A673 (cell line): ENCODE data around the gene AMPH. TPM values are rescaled to one million over a fixed set of nuclear protein-coding genes. Genes with fewer than 3 reads are reported as not detected.

Experiments
- BruUV-seq: library from RNA; stranded (reverse); fragments of 400-500 nt; replicated peaks from 2 replicates; lab custom pipeline; 2021; lab: Mats Ljungman, UMichigan
- CTCF ChIA-PET: fragments of 300-600 bp; sonication (Branson Sonifier 250); formaldehyde crosslinking; loops from one replicate; lab custom pipeline; 2022; ENCODE audit warnings: antibody characterized with exemption; lab: Charles Lee
- POLR2A ChIA-PET: fragments of 300-600 bp; sonication (Branson Sonifier 250); formaldehyde crosslinking; loops from one replicate; lab custom pipeline; 2022; ENCODE audit warnings: antibody characterized with exemption; ENCODE audit not compliant: low non-redundant PET; lab: Charles Lee
- DNase-seq: peaks from one replicate; pipeline ENCODE4 v3.0.0-alpha.2; 2015; ENCODE audit warnings: low spot score
- H3K27ac ChIP-seq: fragments of 200-600 bp; sonication (generic); 2 replicates; pipeline ENCODE4 v1.5.1; 2016; ENCODE audit warnings: mixed run types, low read depth, mild to moderate bottlenecking, mixed read lengths, antibody characterized with exemption, low read length; ENCODE audit not compliant: poor library complexity, severe bottlenecking
- H3K27me3 ChIP-seq: fragments of 200-600 bp; sonication (generic); replicated peaks from 2 replicates; pipeline ENCODE4 v1.6.1; 2017; ENCODE audit warnings: mixed run types, low read depth, mild to moderate bottlenecking, mixed read lengths, antibody characterized with exemption, low read length; ENCODE audit not compliant: insufficient read depth, poor library complexity
- H3K36me3 ChIP-seq: fragments of 200-600 bp; sonication (generic); 2 replicates; pipeline ENCODE4 v1.6.1; 2016; ENCODE audit warnings: mixed run types, mild to moderate bottlenecking, mixed read lengths, antibody characterized with exemption, low read length; ENCODE audit not compliant: insufficient read depth, poor library complexity, severe bottlenecking
- H3K4me1 ChIP-seq: fragments of 200-600 bp; sonication (generic); 2 replicates; pipeline ENCODE4 v1.6.1; 2017; ENCODE audit warnings: mixed run types, mild to moderate bottlenecking, mixed read lengths, antibody characterized with exemption, low read length; ENCODE audit not compliant: insufficient read depth, poor library complexity, severe bottlenecking
- H3K4me3 ChIP-seq: fragments of 200-600 bp; sonication (generic); 2 replicates; pipeline ENCODE4 v1.5.1; 2016; ENCODE audit warnings: low read depth, mixed run types, mild to moderate bottlenecking, mixed read lengths, low read length; ENCODE audit not compliant: poor library complexity, severe bottlenecking
- H3K9me3 ChIP-seq: fragments of 200-600 bp; sonication (generic); 2 replicates; pipeline ENCODE4 v1.6.1; 2016; ENCODE audit warnings: mixed run types, low read depth, mild to moderate bottlenecking, mixed read lengths, antibody characterized with exemption, low read length; ENCODE audit not compliant: poor library complexity, severe bottlenecking
- CTCF ChIP-seq: fragments of 300-800, 200-600 bp; sonication (generic); conservative IDR thresholded peaks from 2 replicates; pipeline ENCODE4 v1.5.1; 2017; ENCODE audit warnings: low read depth, mild to moderate bottlenecking, antibody characterized with exemption, low read length, moderate library complexity, mixed read lengths
- EZH2 ChIP-seq: fragments of 200-600 bp; sonication (generic); IDR thresholded peaks from 2 replicates; pipeline ENCODE4 v1.6.1; 2017; ENCODE audit warnings: borderline replicate concordance, low read depth, mild to moderate bottlenecking, mixed read lengths, antibody characterized with exemption, low read length; ENCODE audit not compliant: poor library complexity, severe bottlenecking
- intact Hi-C: fragments of 100-400 bp; cut with micrococcal nuclease; formaldehyde crosslinking; loops from one replicate; pipeline ENCODE4 v1.10.0; 2022; ENCODE audit not compliant: unreplicated experiment
- total RNA-seq: library from RNA; stranded (reverse); gene quantifications from 2 replicates; pipeline ENCODE4 v1.2.3, GENCODE V29; 2021

The AMPH gene
- total RNA-seq, 1 experiment from 2014 or later = 2.1 TPM

GRCh38 chr7:38385682-38386081, 245.5 kb downstream of the AMPH start:
- no peak for DNase-seq
- CTCF ChIA-PET = no interaction called here
- H3K4me3 ChIP-seq = no peak overlapping the region
- no peak for TF ChIP-seq CTCF
- no peak for TF ChIP-seq EZH2
- BruUV-seq = no TSS peak
- no peak overlapping the region for H3K27ac ChIP-seq
- POLR2A ChIA-PET = no interaction called here
- H3K27me3 ChIP-seq = no peaks in the 10 kb centered on the region
- H3K36me3 ChIP-seq = no peaks in the 10 kb centered on the region
- H3K4me1 ChIP-seq = no peaks in the 10 kb centered on the region
- H3K9me3 ChIP-seq = no peaks in the 10 kb centered on the region
- intact Hi-C loops = no loop called here

- ChIA-PET POLR2A (no interaction called here), CTCF (interaction anchor here (0.8 kb wide), 1 partner anchor 15 kb away, joined by 3 read pairs; no protein-coding TSS in a partner anchor)
- no peaks in the 10 kb centered on the region for H3K27me3 ChIP-seq
- no peaks in the 10 kb centered on the region for H3K4me1 ChIP-seq
- intact Hi-C loops = no loop called here
- no peak overlapping the region for H3K4me3 ChIP-seq
- H3K9me3 ChIP-seq = no peaks in the 10 kb centered on the region
- BruUV-seq = no TSS peak
- no peak for DNase-seq
- TF ChIP-seq EZH2 (no peak), CTCF (no peak)
- H3K36me3 ChIP-seq = no peaks in the 10 kb centered on the region
- no peak overlapping the region for H3K27ac ChIP-seq
Measured at GRCh38 chr7:38383281-38383680, 247.9 kb downstream of the AMPH start.

- Histone ChIP-seq H3K4me1 (no peaks in the 10 kb centered on the region), H3K27me3 (no peaks in the 10 kb centered on the region), H3K36me3 (no peaks in the 10 kb centered on the region), H3K27ac (no peak overlapping the region), H3K4me3 (no peak overlapping the region), H3K9me3 (no peaks in the 10 kb centered on the region)
- POLR2A ChIA-PET = no interaction called here
- no peak for DNase-seq
- intact Hi-C loops = no loop called here
- CTCF ChIA-PET = no interaction called here
- no TSS peak for BruUV-seq
- TF ChIP-seq EZH2 (no peak), CTCF (no peak)
Measured at GRCh38 chr7:38382684-38383083, 248.5 kb downstream of the AMPH start.
